Cardiac muscle cell (in vitro differentiated cells and primary cell): ENCODE results near the gene ABHD8. TPM values are rescaled to one million over a fixed set of nuclear protein-coding genes. Genes with fewer than 3 reads are reported as not detected.

Source experiments
- DNase-seq, 2 donors: peaks; one replicate each; pipeline versions ENCODE4 v3.0.0 to v3.0.0-alpha.2; 2010 to 2017; ENCODE audit warnings: low read depth in 1 of 2, low spot score in 1 of 2
- H3K27ac ChIP-seq: fragments of 200-600 bp; sonication (generic); 2 replicates; pipeline ENCODE4 v1.5.1; 2016
- H3K27me3 ChIP-seq: fragments of 200-600 bp; sonication (generic); 2 replicates; pipeline ENCODE4 v1.6.0; 2016; ENCODE audit warnings: control low read depth
- H3K36me3 ChIP-seq: fragments of 200-600 bp; sonication (generic); 2 replicates; pipeline ENCODE4 v1.5.1; 2016; ENCODE audit warnings: control low read depth
- H3K4me1 ChIP-seq: fragments of 200-600 bp; sonication (generic); 2 replicates; pipeline ENCODE4 v1.8.1; 2017; ENCODE audit warnings: low read depth, mild to moderate bottlenecking, mixed run types
- H3K4me3 ChIP-seq: fragments of 200-600 bp; sonication (generic); 2 replicates; pipeline ENCODE4 v1.5.1; 2016; ENCODE audit warnings: mild to moderate bottlenecking
- H3K9me3 ChIP-seq: fragments of 200-600 bp; sonication (generic); 2 replicates; pipeline ENCODE4 v1.5.1; 2017; ENCODE audit warnings: low read depth, mild to moderate bottlenecking, control low read depth
- polyA plus RNA-seq: library from polyadenylated mRNA; unstranded; fragments of >200 nt; fragmentation: Nextera tagmentation; extraction: Ambion mirVana; gene quantifications from 2 replicates; pipeline ENCODE4 v1.2.1, GENCODE V29; 2016
- total RNA-seq: library from RNA; depleted of rRNA; stranded (reverse); fragments of >200 nt; gene quantifications from 2 replicates; pipeline ENCODE4 v1.2.3, GENCODE V29; 2016
- TF ChIP-seq, protein P1 (sequence below): IDR thresholded peaks from 2 replicates; pipeline ENCODE4 v1.5.1; 2012; ENCODE audit warnings: low read depth, mild to moderate bottlenecking, low read length

The ABHD8 gene
- total and polyA plus RNA-seq, 2 experiments from 2014 or later, result 38.1 to 50.6 TPM

DNA sequence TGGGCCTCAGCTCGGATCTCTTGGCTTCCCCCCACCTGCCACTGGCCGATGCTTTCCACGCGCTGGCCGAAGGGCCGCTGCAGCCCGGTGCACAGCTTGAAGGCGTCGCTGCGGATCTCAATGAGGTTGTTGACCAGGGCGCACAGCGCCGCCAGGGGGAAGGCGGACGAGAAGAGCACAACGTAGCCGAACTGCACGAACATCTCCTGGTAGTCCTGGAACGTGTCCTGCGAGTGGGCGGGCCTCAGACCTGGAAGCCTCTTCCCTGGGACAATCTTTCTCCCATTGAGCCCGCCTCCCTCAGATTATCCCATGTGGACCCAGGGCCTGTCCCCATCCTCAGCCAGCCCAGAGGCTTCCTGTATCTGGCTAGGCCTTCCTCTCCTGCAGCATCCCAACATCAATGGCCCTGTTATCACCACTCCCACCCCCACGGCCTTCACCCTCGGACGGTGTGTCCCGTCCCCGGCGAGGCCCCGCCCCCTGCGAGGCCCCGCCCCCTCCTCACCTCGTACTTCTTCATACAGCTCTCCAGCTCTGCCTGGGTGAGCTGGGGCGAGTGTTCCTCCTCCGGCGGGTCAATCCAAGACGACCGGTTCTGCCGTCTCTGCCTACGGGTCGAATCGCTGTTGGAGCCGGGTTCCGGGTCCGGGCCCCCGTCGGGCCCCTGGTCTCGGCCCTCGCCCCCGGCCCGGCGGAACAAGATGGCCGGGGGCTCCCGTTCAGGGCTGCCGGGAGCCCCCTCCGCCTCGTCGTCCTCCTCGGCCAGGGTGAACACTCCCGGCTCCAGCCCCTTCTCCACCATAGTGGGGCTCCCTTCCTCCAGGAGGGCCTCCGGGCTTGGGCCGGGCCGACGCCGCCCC, 24.7 kb upstream of the ABHD8 start:
- Histone ChIP-seq H3K4me3 (peak overlapping the region; percentile 48), H3K27ac (peak overlapping the region; percentile 43)
- TF ChIP-seq, protein P1, sequence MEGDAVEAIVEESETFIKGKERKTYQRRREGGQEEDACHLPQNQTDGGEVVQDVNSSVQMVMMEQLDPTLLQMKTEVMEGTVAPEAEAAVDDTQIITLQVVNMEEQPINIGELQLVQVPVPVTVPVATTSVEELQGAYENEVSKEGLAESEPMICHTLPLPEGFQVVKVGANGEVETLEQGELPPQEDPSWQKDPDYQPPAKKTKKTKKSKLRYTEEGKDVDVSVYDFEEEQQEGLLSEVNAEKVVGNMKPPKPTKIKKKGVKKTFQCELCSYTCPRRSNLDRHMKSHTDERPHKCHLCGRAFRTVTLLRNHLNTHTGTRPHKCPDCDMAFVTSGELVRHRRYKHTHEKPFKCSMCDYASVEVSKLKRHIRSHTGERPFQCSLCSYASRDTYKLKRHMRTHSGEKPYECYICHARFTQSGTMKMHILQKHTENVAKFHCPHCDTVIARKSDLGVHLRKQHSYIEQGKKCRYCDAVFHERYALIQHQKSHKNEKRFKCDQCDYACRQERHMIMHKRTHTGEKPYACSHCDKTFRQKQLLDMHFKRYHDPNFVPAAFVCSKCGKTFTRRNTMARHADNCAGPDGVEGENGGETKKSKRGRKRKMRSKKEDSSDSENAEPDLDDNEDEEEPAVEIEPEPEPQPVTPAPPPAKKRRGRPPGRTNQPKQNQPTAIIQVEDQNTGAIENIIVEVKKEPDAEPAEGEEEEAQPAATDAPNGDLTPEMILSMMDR, result peak; percentile 64

GRCh38 chr19:17327068-17327653, 23.9 kb upstream of the ABHD8 start:
- Histone ChIP-seq H3K27me3 (peaks cover 13% of the 10 kb centered on the region), H3K4me1 (peaks cover 4% of the 10 kb centered on the region), H3K4me3 (no peak overlapping the region), H3K36me3 (no peaks in the 10 kb centered on the region), H3K9me3 (no peaks in the 10 kb centered on the region), H3K27ac (no peak overlapping the region)
- TF ChIP-seq, protein P1, result no peak
- no peak for DNase-seq

More for the DNA sequence above, 24.7 kb upstream of the ABHD8 start:
- Histone ChIP-seq H3K9me3 (no peaks in the 10 kb centered on the region), H3K36me3 (no peaks in the 10 kb centered on the region), H3K27me3 (peaks cover 13% of the 10 kb centered on the region), H3K4me1 (peaks cover 4% of the 10 kb centered on the region)
- peak; percentile 83 to 89 for DNase-seq

- H3K9me3 ChIP-seq, result no peaks in the 10 kb centered on the region
- H3K27ac ChIP-seq, result no peak overlapping the region
- TF ChIP-seq, protein P1, result no peak
- DNase-seq, result no peak
- no peak overlapping the region for H3K4me3 ChIP-seq
- peaks cover 13% of the 10 kb centered on the region for H3K27me3 ChIP-seq
- peaks cover 4% of the 10 kb centered on the region for H3K4me1 ChIP-seq
- no peaks in the 10 kb centered on the region for H3K36me3 ChIP-seq
Observed at GRCh38 chr19:17326595-17326966, 23.4 kb upstream of the ABHD8 start.

GRCh38 chr19:17325881-17326594, 22.8 kb upstream of the ABHD8 start:
- Histone ChIP-seq H3K4me1 (peaks cover 4% of the 10 kb centered on the region), H3K36me3 (no peaks in the 10 kb centered on the region), H3K27me3 (peaks cover 13% of the 10 kb centered on the region), H3K27ac (no peak overlapping the region), H3K4me3 (no peak overlapping the region), H3K9me3 (no peaks in the 10 kb centered on the region)
- TF ChIP-seq, protein P1, result no peak
- DNase-seq, result no peak

GRCh38 chr19:17325133-17325532, 21.9 kb upstream of the ABHD8 start:
- TF ChIP-seq, protein P1, result no peak
- Histone ChIP-seq H3K27me3 (peaks cover 13% of the 10 kb centered on the region), H3K36me3 (peaks cover 7% of the 10 kb centered on the region), H3K27ac (no peak overlapping the region), H3K9me3 (no peaks in the 10 kb centered on the region), H3K4me3 (no peak overlapping the region), H3K4me1 (peaks cover 4% of the 10 kb centered on the region)
- DNase-seq, result no peak
